Type B pancreatic cell (in vitro differentiated cells): ENCODE results near the gene AKAP7. TPM values are rescaled to one million over a fixed set of nuclear protein-coding genes. Genes with fewer than 3 reads are reported as not detected.

ENCODE experiments used
- DNase-seq: peaks from one replicate; pipeline ENCODE4 v3.0.0; 2021; ENCODE audit warnings: mixed read lengths; ENCODE audit not compliant: unreplicated experiment; ENCODE audit errors: extremely low spot score
- H3K27ac Mint-ChIP-seq: 2 replicates; pipeline ENCODE4 v1.8.0; 2021; ENCODE audit warnings: mild to moderate bottlenecking, mixed read lengths
- H3K27me3 Mint-ChIP-seq: 2 replicates; pipeline ENCODE4 v1.8.0; 2021; ENCODE audit warnings: mixed read lengths
- H3K36me3 Mint-ChIP-seq: 2 replicates; pipeline ENCODE4 v1.8.0; 2021; ENCODE audit warnings: mixed read lengths
- H3K4me1 Mint-ChIP-seq: one replicate; pipeline ENCODE4 v1.8.0; 2021; ENCODE audit warnings: mixed read lengths; ENCODE audit not compliant: unreplicated experiment
- H3K4me3 Mint-ChIP-seq: 2 replicates; pipeline ENCODE4 v1.8.0; 2021; ENCODE audit warnings: mild to moderate bottlenecking, mixed read lengths
- H3K9me3 Mint-ChIP-seq: 2 replicates; pipeline ENCODE4 v1.8.0; 2021; ENCODE audit warnings: mixed read lengths
- CTCF ChIP-seq: fragments of 200-600 bp; sonication (generic); conservative IDR thresholded peaks from 2 replicates; pipeline ENCODE4 v1.5.0; 2021; ENCODE audit warnings: antibody characterized with exemption, mild to moderate bottlenecking
- total RNA-seq: library from RNA; stranded (reverse); gene quantifications from 2 replicates; pipeline ENCODE4 v1.2.1, GENCODE V29; 2021; ENCODE audit warnings: low replicate concordance

Gene AKAP7
- total RNA-seq, 1 donor from 2014 or later, result 7.2 TPM

GRCh38 chr6:131167773-131168172 is 32.5 kb downstream of the AKAP7 start:
- Mint-ChIP-seq H3K4me1 (no peaks in the 10 kb centered on the region), H3K4me3 (no peak overlapping the region), H3K9me3 (peaks cover 2% of the 10 kb centered on the region), H3K27me3 (peaks cover 3% of the 10 kb centered on the region), H3K27ac (no peak overlapping the region), H3K36me3 (peaks cover 10% of the 10 kb centered on the region)
- no peak for DNase-seq
- peak; percentile 40 for TF ChIP-seq CTCF

- Mint-ChIP-seq H3K27ac (no peak overlapping the region), H3K4me3 (no peak overlapping the region), H3K27me3 (peaks cover 3% of the 10 kb centered on the region), H3K4me1 (no peaks in the 10 kb centered on the region), H3K9me3 (no peaks in the 10 kb centered on the region), H3K36me3 (peaks cover 10% of the 10 kb centered on the region)
- DNase-seq, result no peak
- no peak for TF ChIP-seq CTCF
Measured at GRCh38 chr6:131169613-131170012, 34.3 kb downstream of the AKAP7 start.

GRCh38 chr6:131172222-131172621 is 37.0 kb downstream of the AKAP7 start:
- Mint-ChIP-seq H3K4me3 (no peak overlapping the region), H3K27ac (no peak overlapping the region), H3K4me1 (no peaks in the 10 kb centered on the region), H3K27me3 (no peaks in the 10 kb centered on the region), H3K36me3 (peaks cover 5% of the 10 kb centered on the region), H3K9me3 (no peaks in the 10 kb centered on the region)
- DNase-seq, result no peak
- no peak for TF ChIP-seq CTCF

GRCh38 chr6:131173680-131174079 is 38.4 kb downstream of the AKAP7 start:
- Mint-ChIP-seq H3K27me3 (no peaks in the 10 kb centered on the region), H3K4me1 (no peaks in the 10 kb centered on the region), H3K27ac (no peak overlapping the region), H3K9me3 (no peaks in the 10 kb centered on the region), H3K36me3 (peaks cover 8% of the 10 kb centered on the region), H3K4me3 (no peak overlapping the region)
- DNase-seq, result no peak
- TF ChIP-seq CTCF, result no peak

- no peak for DNase-seq
- no peak overlapping the region for H3K27ac Mint-ChIP-seq
- TF ChIP-seq CTCF, result no peak
- peaks cover 5% of the 10 kb centered on the region for H3K36me3 Mint-ChIP-seq
- no peaks in the 10 kb centered on the region for H3K4me1 Mint-ChIP-seq
- H3K9me3 Mint-ChIP-seq, result no peaks in the 10 kb centered on the region
- H3K27me3 Mint-ChIP-seq, result no peaks in the 10 kb centered on the region
- H3K4me3 Mint-ChIP-seq, result no peak overlapping the region
Measured at GRCh38 chr6:131175564-131175963, 40.3 kb downstream of the AKAP7 start.

GRCh38 chr6:131177996-131178395 is 42.7 kb downstream of the AKAP7 start:
- TF ChIP-seq CTCF, result no peak
- peaks cover 2% of the 10 kb centered on the region for H3K4me1 Mint-ChIP-seq
- no peaks in the 10 kb centered on the region for H3K9me3 Mint-ChIP-seq
- H3K27ac Mint-ChIP-seq, result no peak overlapping the region
- H3K36me3 Mint-ChIP-seq, result peaks cover 8% of the 10 kb centered on the region
- no peak for DNase-seq
- H3K27me3 Mint-ChIP-seq, result no peaks in the 10 kb centered on the region
- no peak overlapping the region for H3K4me3 Mint-ChIP-seq
